Naive B cell (primary cell): ENCODE data around the gene EPGN. TPM values are rescaled to one million over a fixed set of nuclear protein-coding genes. Genes with fewer than 3 reads are reported as not detected.

ENCODE experiments used
- ATAC-seq, 2 donors: fragments of 150-1000 bp; cut with Tn5 transposase; 2 replicates each; pipeline ENCODE4 v1.10.0; 2021; ENCODE audit warnings: low read depth in 2 of 2, mild to moderate bottlenecking in 2 of 2, moderate library complexity in 2 of 2
- DNase-seq: peaks from one replicate; pipeline ENCODE4 v3.0.0; 2022
- H3K27ac Mint-ChIP-seq, 6 donors: one replicate each; pipeline ENCODE4 v1.8.0; 2020 to 2022; ENCODE audit warnings: mild to moderate bottlenecking in 6 of 6, mixed read lengths in 6 of 6, moderate library complexity in 5 of 6, inconsistent platforms in 2 of 6
- H3K27me3 Mint-ChIP-seq, 3 donors: one replicate each; pipeline ENCODE4 v1.8.0; 2021 to 2022; ENCODE audit warnings: mixed read lengths in 3 of 3, mild to moderate bottlenecking in 1 of 3
- H3K36me3 Mint-ChIP-seq, 2 donors: one replicate each; pipeline ENCODE4 v1.8.0; 2020 to 2022; ENCODE audit warnings: mixed read lengths in 2 of 2, inconsistent platforms in 1 of 2, mild to moderate bottlenecking in 1 of 2
- H3K4me1 Mint-ChIP-seq, 3 donors: one replicate each; pipeline ENCODE4 v1.8.0; 2020 to 2022; ENCODE audit warnings: mixed read lengths in 3 of 3, inconsistent platforms in 1 of 3, mild to moderate bottlenecking in 1 of 3, moderate library complexity in 1 of 3
- H3K4me3 Mint-ChIP-seq, 8 donors: one replicate each; pipeline ENCODE4 v1.8.0; 2020 to 2022; ENCODE audit warnings: mild to moderate bottlenecking in 8 of 8, mixed read lengths in 8 of 8, moderate library complexity in 8 of 8, inconsistent platforms in 2 of 8
- H3K9me3 Mint-ChIP-seq, 7 donors: one replicate each; pipeline ENCODE4 v1.8.0; 2020 to 2022; ENCODE audit warnings: mixed read lengths in 7 of 7, mild to moderate bottlenecking in 5 of 7, inconsistent platforms in 2 of 7, moderate library complexity in 1 of 7
- polyA plus RNA-seq, 6 donors: library from polyadenylated mRNA; unstranded; fragments of 300-500 nt; fragmentation: Illumina TruSeq; gene quantifications; one replicate each; pipeline ENCODE4 v1.2.3, GENCODE V29; 2021; ENCODE audit warnings: low read depth in 6 of 6

EPGN gene, protein sequence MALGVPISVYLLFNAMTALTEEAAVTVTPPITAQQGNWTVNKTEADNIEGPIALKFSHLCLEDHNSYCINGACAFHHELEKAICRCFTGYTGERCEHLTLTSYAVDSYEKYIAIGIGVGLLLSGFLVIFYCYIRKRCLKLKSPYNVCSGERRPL
- not detected for polyA plus RNA-seq

DNA sequence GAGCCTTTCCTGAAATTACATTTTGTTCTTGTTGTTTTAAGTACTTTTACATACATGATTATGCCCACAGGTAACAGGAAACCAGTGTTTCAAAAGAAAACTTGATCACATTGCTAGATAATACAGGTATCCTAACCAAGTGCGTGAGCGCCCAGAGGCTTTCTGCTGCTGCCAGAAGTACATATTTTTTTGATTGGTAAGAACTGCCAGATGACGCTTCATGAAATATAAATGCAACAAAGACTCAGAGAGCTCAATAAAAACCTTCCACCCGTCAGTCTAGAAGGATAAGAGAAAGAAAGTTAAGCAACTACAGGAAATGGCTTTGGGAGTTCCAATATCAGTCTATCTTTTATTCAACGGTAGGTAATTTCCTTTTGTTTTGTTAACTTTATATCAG is at the start of gene EPGN:
EPGN (plus strand) TSS at position 256 of the 400 bp plus-strand sequence; CDS start at position 320, 64 bp downstream.
- no peaks in the 10 kb centered on the region for H3K27me3 Mint-ChIP-seq
- DNase-seq (no peak), ATAC-seq (no peak)
- H3K9me3 Mint-ChIP-seq = no peaks in the 10 kb centered on the region
- no peak within 1 kb of the TSS for H3K4me3 Mint-ChIP-seq
- no peak within 1 kb of the TSS for H3K27ac Mint-ChIP-seq
- peaks cover 0 to 4% (median 0%) of the 10 kb centered on the region in 3 donors for H3K4me1 Mint-ChIP-seq
- H3K36me3 Mint-ChIP-seq = no peaks in the 10 kb centered on the region

- Mint-ChIP-seq H3K4me3 (no peak overlapping the region), H3K36me3 (peaks cover 0 to 3% of the 10 kb centered on the region in 2 donors), H3K4me1 (peaks cover 0 to 5% (median 5%) of the 10 kb centered on the region in 3 donors), H3K27ac (no peak overlapping the region), H3K27me3 (no peaks in the 10 kb centered on the region), H3K9me3 (peaks cover 0 to 4% (median 0%) of the 10 kb centered on the region in 7 donors)
- DNase-seq (no peak), ATAC-seq (no peak)
These were observed 49.3 kb upstream of the EPGN start for GRCh38 chr4:74258963-74259362.

DNA sequence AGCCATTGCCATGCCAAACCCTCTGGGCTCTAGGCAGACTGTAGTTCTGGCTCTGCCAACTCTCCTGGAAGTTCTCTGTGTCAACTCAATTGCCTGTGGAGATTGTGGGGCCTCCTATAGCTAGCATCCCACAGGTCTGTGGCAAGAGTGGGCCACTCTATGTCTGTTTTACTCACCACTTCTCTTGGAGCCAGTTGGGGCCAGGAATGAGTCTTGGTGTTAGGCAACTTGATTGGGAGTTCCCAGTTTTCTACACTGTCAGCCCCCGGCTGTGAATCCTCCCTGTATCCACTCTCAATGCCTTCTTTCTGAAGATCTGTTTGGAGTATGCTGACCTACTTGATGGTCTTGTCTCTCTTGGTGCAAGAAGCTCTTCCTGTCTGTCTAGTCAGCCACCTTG is 48.2 kb upstream of the EPGN start:
- peaks cover 0 to 5% (median 5%) of the 10 kb centered on the region in 3 donors for H3K4me1 Mint-ChIP-seq
- H3K4me3 Mint-ChIP-seq = peak overlapping the region in 1 of 8 donors; percentile 13
- ATAC-seq (no peak), DNase-seq (no peak)
- no peaks in the 10 kb centered on the region for H3K9me3 Mint-ChIP-seq
- no peaks in the 10 kb centered on the region for H3K27me3 Mint-ChIP-seq
- H3K27ac Mint-ChIP-seq = no peak overlapping the region
- no peaks in the 10 kb centered on the region for H3K36me3 Mint-ChIP-seq

- H3K4me3 Mint-ChIP-seq = no peak overlapping the region
- H3K36me3 Mint-ChIP-seq = no peaks in the 10 kb centered on the region
- no peaks in the 10 kb centered on the region for H3K9me3 Mint-ChIP-seq
- DNase-seq (no peak), ATAC-seq (no peak)
- H3K4me1 Mint-ChIP-seq = peaks cover 0 to 5% (median 5%) of the 10 kb centered on the region in 3 donors
- H3K27me3 Mint-ChIP-seq = no peaks in the 10 kb centered on the region
- no peak overlapping the region for H3K27ac Mint-ChIP-seq
These were observed 45.7 kb upstream of the EPGN start for GRCh38 chr4:74262522-74262921.

- Mint-ChIP-seq H3K27me3 (no peaks in the 10 kb centered on the region), H3K4me3 (no peak overlapping the region), H3K9me3 (no peaks in the 10 kb centered on the region), H3K36me3 (no peaks in the 10 kb centered on the region), H3K27ac (peak overlapping the region in 2 of 6 donors; percentile 35 to 47), H3K4me1 (peaks cover 0 to 5% (median 5%) of the 10 kb centered on the region in 3 donors)
- DNase-seq (no peak), ATAC-seq (no peak)
These were observed 44.7 kb upstream of the EPGN start for GRCh38 chr4:74263551-74263950.

GRCh38 chr4:74266081-74266480 is 42.2 kb upstream of the EPGN start:
- Mint-ChIP-seq H3K4me3 (no peak overlapping the region), H3K9me3 (peaks cover 0 to 3% (median 0%) of the 10 kb centered on the region in 7 donors), H3K4me1 (peaks cover 0 to 5% (median 5%) of the 10 kb centered on the region in 3 donors), H3K36me3 (no peaks in the 10 kb centered on the region), H3K27ac (no peak overlapping the region), H3K27me3 (no peaks in the 10 kb centered on the region)
- DNase-seq = no peak
- no peak for ATAC-seq

- H3K36me3 Mint-ChIP-seq = no peaks in the 10 kb centered on the region
- H3K4me3 Mint-ChIP-seq = no peak overlapping the region
- no peak for DNase-seq
- H3K27me3 Mint-ChIP-seq = no peaks in the 10 kb centered on the region
- H3K9me3 Mint-ChIP-seq = peaks cover 0 to 4% (median 0%) of the 10 kb centered on the region in 7 donors
- no peak for ATAC-seq
- peaks cover 0 to 5% (median 5%) of the 10 kb centered on the region in 3 donors for H3K4me1 Mint-ChIP-seq
- no peak overlapping the region for H3K27ac Mint-ChIP-seq
These were observed 40.2 kb upstream of the EPGN start for GRCh38 chr4:74267998-74268606.

- no peak for DNase-seq
- Mint-ChIP-seq H3K27me3 (no peaks in the 10 kb centered on the region), H3K4me3 (no peak overlapping the region), H3K4me1 (peaks cover 0 to under 1% (median under 1%) of the 10 kb centered on the region in 3 donors), H3K36me3 (no peaks in the 10 kb centered on the region), H3K27ac (no peak overlapping the region), H3K9me3 (peaks cover 0 to 4% (median 0%) of the 10 kb centered on the region in 7 donors)
- no peak for ATAC-seq
These were observed 39.6 kb upstream of the EPGN start for GRCh38 chr4:74268643-74269042.

GRCh38 chr4:74278490-74278889 is 29.8 kb upstream of the EPGN start:
- Mint-ChIP-seq H3K36me3 (peaks cover under 1 to 11% of the 10 kb centered on the region in 2 donors), H3K4me1 (no peaks in the 10 kb centered on the region), H3K4me3 (no peak overlapping the region), H3K27me3 (no peaks in the 10 kb centered on the region), H3K9me3 (peaks cover 0 to 2% (median 0%) of the 10 kb centered on the region in 7 donors), H3K27ac (no peak overlapping the region)
- ATAC-seq (no peak), DNase-seq (no peak)

GRCh38 chr4:74279716-74280115 is 28.6 kb upstream of the EPGN start:
- peaks cover 0 to 3% (median 0%) of the 10 kb centered on the region in 7 donors for H3K9me3 Mint-ChIP-seq
- no peaks in the 10 kb centered on the region for H3K27me3 Mint-ChIP-seq
- no peak overlapping the region for H3K27ac Mint-ChIP-seq
- H3K4me3 Mint-ChIP-seq = no peak overlapping the region
- peaks cover 4 to 11% of the 10 kb centered on the region in 2 donors for H3K36me3 Mint-ChIP-seq
- DNase-seq (no peak), ATAC-seq (no peak)
- no peaks in the 10 kb centered on the region for H3K4me1 Mint-ChIP-seq

DNA sequence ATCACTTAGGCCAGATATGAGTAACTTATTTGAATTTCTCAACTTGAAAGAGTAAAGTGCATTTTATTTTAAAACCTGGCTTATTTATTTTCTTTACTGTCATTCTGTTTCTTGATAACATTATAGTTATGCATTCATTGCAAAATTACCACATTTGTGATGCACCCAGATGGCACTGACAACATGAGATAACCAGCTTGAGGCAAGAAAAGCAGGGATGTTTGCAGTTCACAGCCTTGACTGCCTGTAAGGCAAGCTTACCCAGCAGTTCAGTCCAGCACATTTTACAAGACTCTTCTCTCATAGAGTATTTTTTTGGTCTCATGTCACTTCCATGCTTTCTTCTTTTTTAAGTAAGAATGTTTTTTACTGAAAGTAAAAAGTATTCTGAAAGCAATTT is 25.3 kb upstream of the EPGN start:
- Mint-ChIP-seq H3K4me1 (no peaks in the 10 kb centered on the region), H3K9me3 (peaks cover 0 to 3% (median 0%) of the 10 kb centered on the region in 7 donors), H3K27ac (no peak overlapping the region), H3K36me3 (peaks cover 4 to 11% of the 10 kb centered on the region in 2 donors), H3K27me3 (no peaks in the 10 kb centered on the region), H3K4me3 (no peak overlapping the region)
- ATAC-seq = no peak
- no peak for DNase-seq

- Mint-ChIP-seq H3K27me3 (no peaks in the 10 kb centered on the region), H3K4me1 (no peaks in the 10 kb centered on the region), H3K4me3 (no peak overlapping the region), H3K36me3 (peaks cover 4 to 11% of the 10 kb centered on the region in 2 donors), H3K27ac (no peak overlapping the region), H3K9me3 (peaks cover 0 to 3% (median 0%) of the 10 kb centered on the region in 7 donors)
- ATAC-seq (no peak), DNase-seq (no peak)
These were observed 24.7 kb upstream of the EPGN start for GRCh38 chr4:74283614-74284013.

GRCh38 chr4:74284053-74284452 is 24.2 kb upstream of the EPGN start:
- DNase-seq = no peak
- H3K9me3 Mint-ChIP-seq = peaks cover 0 to 3% (median 0%) of the 10 kb centered on the region in 7 donors
- no peak for ATAC-seq
- peaks cover 7 to 11% of the 10 kb centered on the region in 2 donors for H3K36me3 Mint-ChIP-seq
- no peaks in the 10 kb centered on the region for H3K27me3 Mint-ChIP-seq
- no peaks in the 10 kb centered on the region for H3K4me1 Mint-ChIP-seq
- no peak overlapping the region for H3K4me3 Mint-ChIP-seq
- no peak overlapping the region for H3K27ac Mint-ChIP-seq

DNA sequence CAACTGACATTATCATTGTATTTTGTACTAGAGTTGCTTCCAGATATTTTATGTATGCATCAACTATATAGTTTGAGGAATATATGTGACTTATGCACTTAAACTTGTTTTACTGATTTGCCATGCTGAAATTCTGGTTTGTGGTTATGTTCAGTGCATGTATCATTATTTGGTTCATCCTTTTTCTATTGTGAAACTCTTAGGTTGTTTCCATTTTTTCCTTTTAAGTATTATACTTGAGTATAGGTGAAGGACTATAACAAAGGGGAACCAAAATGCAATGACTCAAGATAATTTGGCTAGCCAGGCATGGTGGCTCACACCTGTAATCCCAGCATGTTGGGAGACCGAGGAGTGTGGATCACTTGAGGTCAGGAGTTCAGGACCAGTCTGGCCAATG is 21.1 kb upstream of the EPGN start:
- no peaks in the 10 kb centered on the region for H3K4me1 Mint-ChIP-seq

More for the DNA sequence above, 21.1 kb upstream of the EPGN start:
- Mint-ChIP-seq H3K4me3 (no peak overlapping the region), H3K36me3 (peaks cover 0 to 13% of the 10 kb centered on the region in 2 donors), H3K27me3 (no peaks in the 10 kb centered on the region), H3K9me3 (peaks cover 0 to 3% (median 0%) of the 10 kb centered on the region in 7 donors), H3K27ac (no peak overlapping the region)
- ATAC-seq (no peak), DNase-seq (no peak)
